HG03175 (cell line): Measurements from ENCODE around the gene TPTE2.
"Not testable (repeated sequence)": the region's sequence is repeated elsewhere in the genome, so short reads cannot be mapped to it uniquely, and the experiment has no call there.

Source experiments
- ATAC-seq: cut with Tn5 transposase; IDR thresholded peaks from one replicate; pipeline ENCODE4 v1.9.1; 2021; ENCODE audit warnings: mild to moderate bottlenecking, moderate library complexity; ENCODE audit not compliant: unreplicated experiment

The TPTE2 gene

DNA sequence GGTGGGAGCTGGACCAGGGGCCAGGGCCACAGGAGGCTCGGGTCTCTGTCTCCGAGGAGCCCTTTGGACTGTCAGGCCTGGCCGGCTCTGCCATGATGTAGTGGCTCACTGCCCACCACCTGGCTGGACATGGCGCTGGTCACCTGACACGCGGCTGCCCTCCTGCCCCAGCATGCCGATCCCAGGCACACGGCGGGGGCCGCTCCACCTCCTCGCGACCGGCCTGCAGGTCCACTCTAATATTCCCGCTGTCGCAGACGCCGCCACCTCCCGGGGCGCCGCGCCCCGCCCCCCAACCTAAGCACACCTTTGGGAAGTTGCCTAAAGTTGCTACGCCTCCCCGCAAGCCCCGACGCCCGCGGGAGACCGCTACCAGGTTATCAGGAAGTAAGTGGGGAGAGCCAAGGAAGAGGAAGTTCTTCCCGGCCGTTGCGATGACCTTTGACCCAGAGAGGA, at the start of gene TPTE2:
TPTE2 (minus strand) TSS at position 406 of the 456 bp plus-strand sequence. CDS start 58,298 bp downstream, outside the sequence.
- not testable (repeated sequence) for ATAC-seq

DNA sequence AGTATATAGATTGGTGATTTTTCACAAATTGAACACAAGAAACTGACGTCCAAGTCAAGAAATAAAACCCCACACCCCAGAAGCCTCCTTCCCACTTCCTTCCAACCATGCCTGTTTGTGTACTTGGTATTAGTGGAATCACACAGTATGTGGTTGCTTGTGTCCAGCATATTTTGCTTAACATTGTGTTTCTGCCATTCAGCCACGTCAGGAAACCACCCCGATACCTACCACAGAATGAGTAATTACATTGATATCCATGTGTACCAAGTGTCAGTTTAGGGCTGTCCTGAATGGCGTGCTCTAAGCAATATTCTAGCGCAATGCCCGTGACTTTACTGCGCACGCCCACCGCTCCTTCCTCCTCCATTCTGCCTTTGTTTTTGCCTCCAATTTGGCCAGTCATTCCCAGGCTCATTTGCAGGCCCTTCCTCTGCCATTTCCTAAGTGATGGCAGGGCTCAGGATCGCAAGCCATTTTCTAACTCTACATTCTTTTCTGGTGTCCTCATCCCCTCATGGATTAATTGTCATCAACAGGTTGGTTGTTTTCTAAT, 46.3 kb upstream of the TPTE2 start:
- ATAC-seq, result no peak

DNA sequence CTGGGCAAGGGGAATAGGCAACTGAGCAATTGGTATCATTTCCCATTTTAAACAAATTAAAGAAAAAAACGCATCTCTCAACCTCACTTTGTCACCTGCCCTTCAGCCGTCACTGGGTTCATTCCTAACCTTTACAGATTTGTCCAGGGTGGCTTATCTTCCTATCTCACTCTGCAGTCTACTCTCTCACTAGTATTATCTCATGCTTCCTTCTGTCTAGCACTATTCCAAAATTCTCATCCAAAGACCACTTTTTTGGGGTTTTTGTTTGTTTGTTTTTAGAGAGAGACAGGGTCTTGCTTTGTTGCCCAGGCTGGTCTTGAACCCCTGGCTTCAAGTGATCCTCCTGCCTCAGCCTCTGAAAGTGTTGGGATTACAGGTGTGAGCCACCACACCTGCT, 45.4 kb upstream of the TPTE2 start:
- ATAC-seq, result no peak

DNA sequence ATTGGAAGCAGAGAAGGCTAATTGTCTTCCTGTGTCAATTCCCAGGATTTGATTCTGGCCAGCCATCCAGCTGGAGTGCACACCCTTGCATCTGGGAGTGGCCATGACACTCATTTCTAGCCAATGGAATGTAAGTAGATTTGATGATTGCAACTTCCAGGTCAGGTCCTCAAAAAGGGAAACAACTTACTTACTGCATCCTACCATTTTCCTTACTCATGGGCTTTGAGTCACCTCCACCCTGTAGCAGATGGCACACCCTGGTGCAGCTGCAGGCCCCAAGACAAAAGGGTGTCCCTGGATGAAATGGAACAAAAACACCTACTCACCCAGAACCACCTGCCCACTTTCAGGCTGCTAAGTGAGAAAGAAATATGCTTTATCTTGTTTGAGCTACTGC, 44.8 kb upstream of the TPTE2 start:
- ATAC-seq, result no peak

DNA sequence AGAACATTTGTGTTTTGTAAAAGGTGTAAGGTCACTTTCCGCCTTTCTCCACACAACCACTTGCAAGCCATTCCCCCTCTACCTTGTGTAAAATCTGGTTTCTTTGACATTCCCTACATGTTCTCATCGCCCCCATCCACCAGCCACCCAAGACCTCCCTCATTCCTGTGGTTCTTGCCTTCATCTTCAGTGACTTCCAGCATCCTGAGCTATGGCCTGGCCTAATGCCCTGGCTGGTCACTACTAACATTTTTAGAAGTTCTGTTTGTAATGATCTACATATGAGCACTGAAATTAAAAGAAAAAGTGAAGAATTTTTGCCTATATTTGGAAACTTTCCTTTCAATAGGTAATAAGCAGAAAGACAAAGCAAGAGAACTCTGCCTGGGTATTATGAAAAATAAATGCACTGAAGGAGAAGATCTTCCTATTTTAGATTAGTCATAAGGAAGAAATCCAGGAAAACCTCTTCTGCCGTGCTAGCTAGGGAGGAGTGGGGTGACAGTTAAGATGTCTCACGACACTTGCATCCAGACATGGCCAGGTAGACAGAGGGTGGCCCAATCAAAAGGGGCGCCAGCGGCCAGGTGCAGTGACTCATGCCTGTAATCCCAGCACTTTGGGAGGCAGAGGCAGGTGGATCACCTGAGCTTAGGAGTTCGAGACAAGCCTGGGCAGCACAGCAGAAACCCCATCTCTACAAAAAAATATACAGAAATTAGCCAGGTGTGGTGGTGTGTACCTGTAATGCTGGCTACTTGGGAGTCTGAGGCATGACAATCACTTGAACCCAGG, 44.0 kb upstream of the TPTE2 start:
- ATAC-seq, result no peak

DNA sequence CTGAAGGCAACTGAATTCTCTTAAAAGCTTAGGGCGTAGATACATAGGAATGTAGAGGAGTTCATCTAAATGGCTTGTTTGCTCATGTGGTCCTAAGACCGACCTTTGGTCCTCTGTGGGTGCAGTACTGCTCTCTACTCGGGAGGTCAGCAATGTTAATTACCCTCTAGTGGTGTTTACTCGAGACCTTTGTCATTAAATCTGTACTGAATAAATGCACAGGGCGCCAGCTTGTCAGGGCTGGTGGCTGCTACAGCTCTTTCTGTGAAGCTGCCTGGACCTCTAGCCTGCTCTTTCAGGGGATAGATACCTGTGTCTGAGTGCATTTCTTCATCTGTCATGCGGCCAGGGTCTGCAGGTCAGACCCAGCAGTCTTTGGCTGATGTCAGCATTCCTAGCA, 43.0 kb upstream of the TPTE2 start:
- ATAC-seq, result no peak

DNA sequence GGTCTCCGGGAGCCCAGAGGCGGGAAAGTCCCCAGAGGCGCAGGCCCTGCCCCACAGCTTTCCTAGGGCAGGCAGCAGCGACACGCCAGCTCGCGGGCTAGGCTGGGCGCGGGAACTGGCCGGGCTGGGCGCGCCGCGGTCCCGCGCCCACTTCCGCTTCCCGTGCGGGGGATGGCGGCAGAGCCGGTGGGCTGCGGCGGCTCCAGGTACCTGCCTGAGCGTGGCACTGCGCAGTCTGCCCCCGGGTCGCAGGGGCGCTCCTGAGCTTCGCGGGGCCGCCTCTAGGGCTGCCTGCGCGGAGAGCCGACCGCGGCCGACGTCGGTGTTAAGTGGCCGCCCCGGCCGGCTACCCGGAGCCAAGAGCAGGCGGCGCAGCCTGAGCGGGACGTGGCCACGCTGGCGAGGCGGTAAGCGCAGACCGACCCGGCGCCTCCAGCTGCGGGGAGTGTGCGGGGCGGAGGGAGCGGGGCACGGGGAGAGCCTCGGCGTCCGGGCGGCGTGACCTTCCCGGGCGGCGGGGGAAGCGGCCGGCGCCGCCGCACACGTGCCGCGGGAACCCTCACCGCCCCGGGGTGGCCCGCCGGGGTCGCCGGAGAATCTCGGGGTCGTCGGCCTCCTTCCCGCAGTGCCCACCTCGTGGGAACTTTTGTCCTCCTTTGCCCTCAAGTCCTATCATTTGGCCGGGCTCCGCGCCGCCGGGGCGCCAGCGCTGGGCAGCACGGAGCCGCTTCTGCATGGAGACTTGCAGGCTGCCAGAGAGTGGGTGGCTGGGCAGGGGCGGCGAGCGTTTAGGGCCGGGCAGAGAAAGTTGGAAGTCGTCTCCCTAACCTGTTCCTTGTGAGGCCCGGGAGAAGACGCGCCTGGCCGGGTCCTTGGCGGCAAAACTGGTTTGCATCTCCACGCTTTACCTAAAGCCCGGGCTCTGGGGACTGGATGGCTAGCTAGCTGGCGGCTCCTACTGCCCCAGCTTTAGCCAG, 40.7 kb upstream of the TPTE2 start:
- peak; percentile 93 for ATAC-seq

DNA sequence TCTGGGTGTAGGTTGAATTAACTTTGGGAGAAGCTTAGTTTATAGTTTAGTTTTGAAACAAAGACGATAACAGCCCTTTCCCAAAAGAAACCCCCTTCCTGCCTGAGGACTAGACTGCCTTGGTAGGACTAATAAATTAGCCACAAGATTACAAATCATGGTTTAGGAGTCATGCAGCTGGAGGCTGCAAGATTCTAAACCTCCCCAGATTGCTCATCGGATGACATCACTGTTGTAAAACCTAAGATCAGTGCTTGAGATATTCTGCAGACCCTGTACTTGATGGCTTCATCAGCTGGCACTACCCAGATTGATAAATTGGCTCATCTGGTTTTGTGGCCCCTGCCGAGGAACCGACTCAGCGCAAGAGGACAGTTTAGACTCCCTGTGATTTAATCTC, 36.2 kb upstream of the TPTE2 start:
- no peak for ATAC-seq

DNA sequence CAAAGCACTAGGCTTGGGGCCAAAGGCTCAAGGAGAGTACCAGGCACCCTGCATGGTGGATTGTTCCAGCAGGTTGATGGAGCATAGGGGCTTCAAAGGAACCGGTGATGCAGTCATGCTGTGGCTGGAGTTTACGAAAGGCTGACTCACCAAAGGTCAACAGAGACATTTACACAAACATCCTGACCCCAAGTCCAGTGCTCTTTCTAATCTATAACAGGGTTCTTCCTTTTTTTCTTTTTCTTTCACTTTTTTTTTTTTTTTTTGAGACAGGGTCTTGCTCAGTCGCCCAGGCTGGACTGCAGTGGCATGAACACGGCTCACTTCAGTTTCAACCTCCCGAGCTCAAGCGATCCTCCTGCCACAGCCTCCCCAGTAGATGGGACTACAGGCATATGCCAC, 35.6 kb upstream of the TPTE2 start:
- no peak for ATAC-seq

DNA sequence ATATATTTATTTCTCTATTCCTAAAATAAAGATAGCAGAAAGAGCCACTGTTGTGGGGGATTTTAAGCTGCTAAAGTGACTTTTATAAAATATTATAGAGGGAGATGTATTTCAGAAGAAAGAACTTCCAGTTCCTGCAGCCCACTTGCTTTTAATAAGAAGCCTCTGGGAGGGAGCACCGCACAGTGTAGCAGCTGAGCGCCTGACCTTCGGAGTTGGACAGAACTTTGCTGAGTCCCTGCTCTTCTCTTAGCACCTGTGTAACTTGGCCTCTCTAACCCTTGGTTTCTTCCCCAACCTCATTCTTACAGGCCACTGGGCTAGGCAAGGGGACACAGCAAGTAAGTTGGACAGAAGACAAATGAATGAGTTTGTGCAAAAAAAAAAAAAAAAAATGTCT, 34.8 kb upstream of the TPTE2 start:
- no peak for ATAC-seq

DNA sequence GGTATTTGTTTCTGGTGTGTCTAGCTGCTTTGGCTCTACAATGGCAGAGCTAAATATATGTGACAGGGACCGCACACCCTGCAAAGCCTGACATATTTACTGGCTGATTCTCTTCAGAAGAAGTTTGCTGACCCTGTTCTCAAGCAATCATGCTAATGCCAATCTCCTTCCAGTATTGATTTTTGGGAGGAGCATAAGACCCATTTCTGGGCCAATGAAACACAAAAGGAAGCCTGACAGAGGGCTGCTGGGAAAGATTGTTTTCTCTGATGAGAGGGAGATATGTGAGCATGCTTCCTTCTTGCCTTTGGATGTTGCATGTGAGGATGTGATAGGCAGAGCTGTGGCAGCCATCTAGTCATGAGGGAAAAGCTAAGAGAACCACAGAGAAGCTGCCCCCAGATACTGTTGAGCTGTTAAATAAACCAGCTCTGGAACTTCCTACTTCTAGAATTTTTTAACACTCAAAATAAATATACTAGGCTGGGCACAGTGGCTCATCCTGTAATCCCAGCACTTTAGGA, 31.4 kb upstream of the TPTE2 start:
- no peak for ATAC-seq

DNA sequence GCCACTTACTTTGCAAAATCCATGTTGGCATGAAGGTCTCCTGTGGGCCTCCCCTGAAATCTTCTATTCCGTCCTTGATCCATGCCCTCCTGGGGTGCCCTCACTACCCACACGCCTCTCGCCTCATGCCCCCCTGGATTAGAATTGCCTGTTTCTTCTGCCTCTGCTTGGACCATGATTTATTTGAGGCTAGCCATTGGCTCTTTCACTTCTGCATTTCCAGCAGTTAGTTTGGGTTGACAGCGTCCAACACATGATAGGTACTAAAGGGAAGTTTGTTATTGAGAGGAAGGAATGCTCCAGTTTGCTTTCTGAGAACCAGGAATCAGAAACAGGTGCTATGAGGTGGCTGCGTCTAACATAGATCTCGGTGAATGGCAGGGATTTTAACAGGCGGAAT, 30.5 kb upstream of the TPTE2 start:
- no peak for ATAC-seq

DNA sequence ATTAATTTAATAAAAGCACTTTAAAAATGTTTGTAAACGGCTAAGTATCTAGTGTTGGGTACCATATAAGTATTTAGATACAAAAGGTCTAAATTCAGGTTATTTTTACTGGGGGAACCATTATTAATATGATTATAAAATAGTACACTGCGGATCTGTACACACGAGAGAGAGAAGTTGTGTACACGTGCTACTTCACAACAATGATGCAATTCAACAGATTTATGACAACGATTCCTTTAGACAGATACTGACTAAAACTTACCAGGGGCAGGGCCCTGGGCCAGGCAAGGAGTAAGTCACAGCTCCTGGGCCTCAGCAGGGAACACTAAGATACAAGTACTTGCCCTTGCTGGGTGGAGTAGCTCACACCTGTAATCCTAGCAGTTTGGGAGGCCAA, 29.1 kb upstream of the TPTE2 start:
- ATAC-seq, result no peak

DNA sequence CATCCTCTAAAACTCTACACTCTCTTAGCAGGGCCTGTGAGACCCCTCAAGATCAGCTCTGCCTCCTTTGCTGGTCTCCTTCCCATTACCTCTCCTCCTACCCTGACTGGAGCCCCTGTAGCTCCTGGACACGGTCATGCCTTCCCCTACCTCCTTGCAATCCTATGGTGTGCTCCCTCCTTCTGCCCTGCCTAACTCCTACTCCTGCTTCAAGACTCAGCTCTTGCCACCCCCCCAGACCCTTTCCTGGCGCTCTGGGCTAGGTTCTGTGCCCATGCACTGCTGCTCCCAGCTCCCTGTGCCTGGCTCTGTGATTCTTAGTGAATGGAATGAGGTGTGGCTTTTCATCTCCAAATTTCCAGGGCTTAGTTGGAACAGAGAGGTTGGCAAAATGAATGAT, 28.0 kb upstream of the TPTE2 start:
- ATAC-seq, result no peak

DNA sequence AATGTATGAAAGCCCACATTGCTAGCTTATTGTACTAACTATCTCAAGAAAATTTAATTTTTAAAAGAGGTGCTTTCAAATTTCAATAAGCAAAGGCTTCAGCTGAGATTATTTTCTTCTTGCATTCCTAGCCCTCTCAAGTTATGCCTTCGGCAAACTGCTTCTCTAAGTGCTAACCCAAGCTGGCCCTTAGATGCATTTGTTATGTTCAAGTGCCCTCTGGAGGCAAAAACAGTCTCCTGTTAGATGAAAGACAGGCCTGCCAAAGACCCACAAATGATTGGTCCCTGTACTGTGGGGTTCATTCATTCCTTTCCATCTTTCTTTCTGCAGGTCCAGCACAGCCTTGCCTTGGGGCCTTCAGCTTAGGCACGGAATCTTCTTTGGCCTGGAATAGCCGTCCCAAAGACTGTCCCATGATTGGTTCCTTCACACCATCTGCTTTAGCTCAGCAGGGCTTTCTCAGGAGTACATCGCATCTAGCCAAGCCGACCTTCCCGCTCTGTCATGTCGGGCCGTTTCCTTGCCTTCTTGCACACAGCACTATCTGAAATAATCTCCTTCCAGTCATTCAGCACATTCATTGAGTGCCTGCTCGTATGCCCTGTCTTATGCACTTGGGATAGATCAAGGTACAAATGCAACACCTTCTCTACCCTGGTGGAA, 26.4 kb upstream of the TPTE2 start:
- ATAC-seq, result peak; percentile 71

DNA sequence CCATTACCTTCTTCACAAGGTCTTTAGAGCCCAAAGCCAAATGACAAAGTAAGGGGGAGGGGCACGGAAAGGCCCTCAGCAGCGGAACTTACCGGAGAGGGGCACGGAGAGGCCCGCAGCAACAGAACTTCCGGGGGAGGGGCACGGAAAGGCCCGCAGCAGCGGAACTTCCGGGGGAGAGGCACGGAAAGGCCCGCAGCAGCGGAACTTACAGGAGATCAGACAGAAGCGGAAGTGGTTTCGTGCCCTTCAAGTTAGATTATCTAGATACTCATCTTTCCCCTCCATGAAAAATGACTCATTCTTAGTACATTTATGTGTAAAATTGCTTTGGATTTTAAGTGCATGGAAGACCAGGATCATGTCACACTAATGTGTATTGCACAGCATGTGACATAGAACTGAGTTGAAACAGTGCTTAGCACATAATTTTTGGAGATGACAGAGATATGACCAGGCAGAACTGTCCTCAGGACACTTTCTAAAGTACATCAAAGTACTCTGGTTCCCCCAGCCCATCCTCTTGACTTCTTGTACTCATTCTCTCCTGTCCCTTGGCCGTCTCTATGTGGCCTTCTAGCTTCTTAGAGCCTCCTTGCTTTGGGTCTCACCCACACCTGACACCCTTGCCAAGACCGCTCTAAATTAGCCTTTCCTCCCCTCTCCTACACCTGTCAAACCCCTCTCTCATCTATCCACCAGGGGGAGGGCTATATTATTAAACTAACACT, 25.7 kb upstream of the TPTE2 start:
- ATAC-seq, result peak; percentile 87

DNA sequence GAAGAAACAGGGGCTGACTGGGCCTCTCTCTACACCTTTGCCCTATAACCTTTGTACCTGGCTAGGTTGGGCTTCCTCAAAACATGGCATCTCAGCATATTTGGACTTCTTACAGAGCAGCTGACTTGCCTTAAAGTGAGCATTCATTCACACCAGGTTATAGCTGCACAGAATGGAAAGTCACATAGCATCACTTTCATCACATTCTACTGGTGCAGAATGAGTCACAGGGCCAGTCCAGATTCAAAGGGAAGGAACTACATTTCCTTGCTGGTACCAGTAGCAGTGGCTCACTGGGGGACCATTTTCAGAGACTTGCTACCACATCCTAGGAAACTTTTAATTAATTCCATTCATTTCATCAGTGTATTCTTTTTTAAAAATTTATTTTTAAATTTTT, 20.3 kb upstream of the TPTE2 start:
- ATAC-seq, result no peak

DNA sequence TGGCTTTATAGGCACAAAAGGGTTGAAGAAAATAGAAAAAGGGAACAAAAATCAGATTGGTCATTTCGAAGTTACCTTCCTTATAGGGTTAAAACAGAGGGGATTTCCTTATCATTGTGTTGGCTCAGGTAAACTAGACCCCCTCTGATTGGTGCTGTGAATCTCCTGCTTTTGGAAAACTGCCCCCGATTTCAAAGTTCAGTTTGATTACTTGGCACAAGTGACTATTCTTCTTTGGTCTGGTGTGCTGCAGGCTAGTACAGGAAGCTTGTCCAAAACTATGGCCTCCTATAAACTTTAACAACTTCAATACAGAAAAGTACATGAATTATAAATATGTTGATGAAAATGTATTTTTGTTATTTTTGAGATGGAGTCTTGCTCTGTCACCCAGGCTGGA, 13.9 kb upstream of the TPTE2 start:
- ATAC-seq, result no peak

DNA sequence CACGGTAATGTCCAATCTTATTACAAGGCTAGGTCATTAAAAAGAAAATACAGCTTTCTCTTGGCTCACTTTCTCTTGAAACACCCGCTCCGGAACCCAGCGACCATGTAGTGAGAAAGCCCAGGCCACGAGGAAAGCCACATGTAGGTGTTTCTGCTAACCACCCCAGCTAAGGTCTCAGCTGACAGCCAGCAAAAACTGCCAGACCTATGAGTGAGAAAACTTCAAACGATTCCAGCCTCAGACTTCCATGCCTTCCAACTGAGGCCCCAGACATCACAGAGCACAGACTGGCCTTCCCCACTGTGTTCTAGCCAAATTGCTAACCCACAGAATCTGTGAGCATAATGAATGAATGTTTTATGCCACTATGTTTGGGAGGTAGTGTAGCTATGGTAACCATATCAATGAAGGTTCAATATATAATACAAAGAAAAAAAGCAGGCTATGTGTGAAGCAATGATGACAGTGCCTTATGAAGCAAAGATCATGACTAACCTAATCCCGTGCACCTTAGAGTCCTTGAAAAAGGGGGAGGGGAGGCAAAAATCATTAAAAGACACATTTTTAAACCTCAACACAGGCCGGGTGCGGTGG, 11.9 kb upstream of the TPTE2 start:
- no peak for ATAC-seq

DNA sequence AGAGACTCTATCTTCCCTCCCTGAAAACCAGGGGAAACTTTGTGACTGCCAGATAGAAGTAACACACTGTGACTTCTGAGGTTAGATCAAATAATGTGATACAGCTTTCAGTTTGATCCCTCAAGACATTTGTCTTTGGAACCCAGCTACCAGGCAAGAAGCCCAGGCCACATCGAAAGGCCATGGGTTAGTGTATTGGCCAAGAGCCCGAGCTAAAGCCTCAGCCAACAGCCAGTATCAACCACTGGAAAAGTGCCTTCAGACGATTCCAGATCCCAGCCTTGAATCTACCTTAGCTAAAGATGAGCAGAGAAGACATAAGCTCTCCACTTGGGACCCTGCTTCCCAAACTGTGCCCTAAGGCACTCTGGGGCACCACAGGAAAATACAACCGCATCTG, 10.9 kb upstream of the TPTE2 start:
- no peak for ATAC-seq
